Heart right ventricle (tissue), 16 donors: ENCODE measurements around the gene EFCC1. TPM values are rescaled to one million over a fixed set of nuclear protein-coding genes. Genes with fewer than 3 reads are reported as not detected.
A peak's percentile ranks its signal among the peaks of the same experiment; 100 is the strongest.
"Not testable (repeated sequence)": the region's sequence is repeated elsewhere in the genome, so short reads cannot be mapped to it uniquely, and the experiment has no call there.

Source experiments
- ATAC-seq, 8 donors: fragments of 200-7000 bp; cut with Tn5 transposase; one replicate each; pipeline ENCODE4 v1.9.1; 2020; ENCODE audit warnings: mild to moderate bottlenecking in 8 of 8, moderate library complexity in 8 of 8, moderate number of reproducible peaks in 1 of 8
- DNase-seq, 2 donors: peaks; one replicate each; pipeline ENCODE4 v3.0.0-alpha.2; 2020
- H3K27ac ChIP-seq, 10 donors: fragments of 200-600 bp; sonication (generic) in 2 of 10; one replicate each; pipeline versions ENCODE4 v1.5.0 to v1.8.0; 2020 to 2022; ENCODE audit warnings: mild to moderate bottlenecking in 3 of 10
- H3K27me3 ChIP-seq, 7 donors: fragments of 200-600 bp; one replicate each; pipeline ENCODE4 v1.8.0; 2021 to 2022; ENCODE audit warnings: mild to moderate bottlenecking in 2 of 7
- H3K36me3 ChIP-seq, 9 donors: fragments of 200-600 bp; sonication (generic) in 1 of 9; one replicate each; pipeline versions ENCODE4 v1.5.0 to v1.8.0; 2020 to 2022; ENCODE audit warnings: mild to moderate bottlenecking in 2 of 9
- H3K4me1 ChIP-seq, 9 donors: fragments of 200-600 bp; sonication (generic) in 1 of 9; one replicate each; pipeline versions ENCODE4 v1.5.0 to v1.8.0; 2020 to 2022; ENCODE audit warnings: mild to moderate bottlenecking in 4 of 9
- H3K4me3 ChIP-seq, 10 donors: fragments of 200-600 bp; sonication (generic) in 2 of 10; one replicate each; pipeline versions ENCODE4 v1.5.0 to v1.8.0; 2020 to 2022; ENCODE audit warnings: mild to moderate bottlenecking in 7 of 10, moderate library complexity in 2 of 10
- H3K9me3 ChIP-seq, 11 donors: fragments of 200-600 bp in 10 of 11; sonication (generic) in 2 of 11; one replicate each; pipeline versions ENCODE4 v1.5.0 to v1.8.0; 2013 to 2022; ENCODE audit warnings: mild to moderate bottlenecking in 2 of 11, control low read depth in 1 of 11, moderate library complexity in 1 of 11
- CTCF ChIP-seq, 9 donors: fragments of 200-600 bp; sonication (generic) in 2 of 9; IDR thresholded peaks; one replicate each; pipeline versions ENCODE4 v1.5.0 to v1.8.0; 2021 to 2022; ENCODE audit warnings: antibody characterized with exemption in 9 of 9, mild to moderate bottlenecking in 5 of 9, moderate library complexity in 1 of 9
- WGBS, 2 donors: extraction: QIAGEN DNeasy Blood & Tissue Kit; methylation state at CpG; one replicate each; pipeline ENCODE4 v1.1.7; 2013; ENCODE audit warnings: inconsistent platforms in 1 of 2; 5-methylcytosine and 5-hydroxymethylcytosine counted together
- intact Hi-C, 10 donors: fragments of 100-400 bp; cut with DNase I; formaldehyde crosslinking; loops; one replicate each; pipeline versions ENCODE4 v1.11.1 to v1.14.2; 2022
- polyA plus RNA-seq, 2 donors: library from polyadenylated mRNA; stranded (reverse); fragments of 200-250 nt; gene quantifications; one replicate each; pipeline ENCODE4 v1.2.3, GENCODE V29; 2013
- total RNA-seq, 10 donors: library from RNA; stranded (reverse); fragmentation: NEBNext Ultra II Directional in 3 of 10; extraction: Animal tissue kit (Norgen Biotek cat#: 25700) in 3 of 10; gene quantifications; one replicate each; pipeline versions ENCODE4 v1.2.1 to v1.2.4, GENCODE V29; 2021 to 2023
- donor health status: Arrhythmogenic right ventricular cardiomyopathy.
- donor health status: ischemic (EF 13 %, LVEDD 7.1; RV severe dilation, severe dysfunction).
- donor health status: healthy with polysubstance abuse.
- donor health status: DM: no; HTN: yes; CAD: no.
- donor health status: DM: no; HTN: no; CAD: no.
- donor health status: ischemic (EF 25% LVEDD 6.9; RV normal size, moderate dysfunction).
- donor health status: ischemic (EF 25% LVEDD 5.7; RV mildly dilated, moderate dysfunction).
- donor health status: healthy.
- donor health status: DM: yes; HTN: yes; CAD: no.
- donor health status: Ischemic cardiomyopathy.
- donor health status: ischemic (EF 35%, LVEDD 5.7; RV mildly dilated, moderate dysfunction).
- donor health status: nonischemic (EF 11% LVEDD 7.7; RV severe dilation, severe dysfunction).
- donor health status: DM: yes; HTN: yes; CAD: no.
- donor health status: PGD.
- donor health status: ischemic (EF 29% LVEDD 5.4; RV normal size, mild dysfunction).
- donor health status: nonischemic (EF 23%, LVEDD 6.1; RV moderate dilation, normal function).

The EFCC1 gene
- total and polyA plus RNA-seq, 12 donors: 1.0 to 3.3 (median 2.1) TPM

GRCh38 chr3:129068291-129068886 lies 67.3 kb downstream of the EFCC1 start:
- Histone ChIP-seq H3K9me3 (peaks cover 0 to 4% (median 0%) of the 10 kb centered on the region in 11 donors), H3K27me3 (no peaks in the 10 kb centered on the region), H3K36me3 (no peaks in the 10 kb centered on the region), H3K4me3 (peak overlapping the region in 9 of 10 donors; percentile 16 to 56 (median 44)), H3K27ac (peak overlapping the region in 4 of 10 donors; percentile 18 to 37 (median 20)), H3K4me1 (peaks cover 0 to 12% (median 7%) of the 10 kb centered on the region in 9 donors)
- DNase-seq (no peak), ATAC-seq (peak; percentile 45 to 78 (median 64))
- no peak for TF ChIP-seq CTCF (IDR thresholded peaks at IDR 0.05)
- 17 to 20% methylated on average over 31 to 43 of the region's 44 CpGs for WGBS, 2 donors
- intact Hi-C loops: no loop called here

DNA sequence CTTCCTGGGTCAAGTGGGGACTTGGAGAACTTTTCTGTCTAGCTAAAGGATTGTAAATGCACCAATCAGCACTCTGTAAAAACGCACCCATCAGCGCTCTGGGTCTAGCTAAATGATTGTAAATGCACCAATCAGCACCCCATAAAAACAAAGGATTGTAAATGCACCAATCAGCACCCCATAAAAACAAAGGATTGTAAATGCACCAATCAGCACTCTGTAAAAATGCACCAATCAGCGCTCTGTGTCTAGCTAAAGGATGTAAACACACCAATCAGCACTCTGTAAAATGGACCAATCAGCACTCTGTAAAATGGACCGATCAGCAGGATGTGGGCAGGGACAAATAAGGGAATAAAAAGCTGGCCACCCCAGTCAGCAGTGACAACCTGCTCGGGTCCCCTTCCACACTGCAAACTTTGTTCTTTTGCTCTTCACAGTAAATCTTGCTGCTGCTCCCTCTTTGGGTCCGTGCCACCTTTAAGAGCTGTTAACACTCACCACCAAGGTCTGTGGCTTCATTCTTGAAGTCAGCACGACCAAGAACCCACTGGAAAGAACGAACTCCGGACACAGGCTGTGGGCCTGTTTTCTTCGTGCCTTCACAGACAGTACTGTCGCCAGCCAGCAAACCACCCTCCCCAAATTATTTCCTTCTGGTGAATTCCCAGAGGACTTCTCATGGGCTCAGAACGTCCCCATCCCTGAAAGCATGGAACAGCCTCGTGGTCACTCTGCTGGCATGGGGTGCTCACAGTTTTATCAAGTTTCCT lies 68.4 kb downstream of the EFCC1 start:
- not testable (repeated sequence) for H3K27me3 ChIP-seq, DNase-seq, H3K4me3 ChIP-seq, H3K9me3 ChIP-seq, ATAC-seq, H3K27ac ChIP-seq, H3K36me3 ChIP-seq
- intact Hi-C loops: loop anchor here in 1 of 10 donors (10.0 kb wide), 1 partner anchor 95 kb away; no protein-coding TSS in a partner anchor
- H3K4me1 ChIP-seq: peaks cover 0 to 12% (median 7%) of the 10 kb centered on the region in 9 donors
- 79 to 82% methylated on average over 13 of the region's 13 CpGs for WGBS, 2 donors

DNA sequence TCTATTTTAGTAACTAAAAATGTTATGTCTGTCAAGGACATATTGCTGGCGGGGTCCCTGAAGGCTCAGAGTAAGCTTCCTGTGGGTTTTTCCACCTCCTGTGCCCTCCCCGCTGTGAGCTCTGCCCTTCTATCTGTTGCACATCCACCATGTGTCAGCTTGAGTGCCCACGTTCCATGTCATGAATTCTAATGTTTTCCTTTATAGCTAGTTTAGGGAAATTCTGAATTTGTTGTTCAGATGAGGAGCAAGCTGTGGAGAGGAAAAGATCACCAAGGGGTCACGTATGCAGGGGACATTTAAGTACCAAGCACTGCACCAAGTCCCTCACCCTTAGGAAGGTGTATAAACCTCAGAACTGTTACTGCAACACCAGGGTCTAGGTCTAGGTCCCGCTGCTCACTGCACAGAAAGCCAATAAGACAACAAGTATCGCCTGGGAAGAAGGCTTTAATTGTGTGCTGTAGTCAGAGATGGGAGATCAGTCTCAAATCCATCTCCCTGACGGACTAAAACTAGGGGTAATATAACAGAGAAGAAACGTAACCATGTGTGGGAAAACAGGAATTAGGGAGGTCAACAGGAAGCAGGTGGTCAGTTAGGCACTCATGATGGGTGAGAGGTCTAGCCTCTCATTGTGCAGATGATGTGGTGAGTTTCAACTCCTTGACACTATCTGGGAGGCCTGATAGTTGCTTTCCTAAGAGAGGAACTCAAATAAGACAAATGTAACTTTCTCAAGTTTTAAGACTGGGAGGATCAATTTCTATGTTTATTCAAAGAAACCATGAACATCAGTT lies 69.2 kb downstream of the EFCC1 start:
- no peak overlapping the region for H3K27ac ChIP-seq
- H3K36me3 ChIP-seq: no peaks in the 10 kb centered on the region
- TF ChIP-seq CTCF (IDR thresholded peaks at IDR 0.05): no peak
- 82 to 89% methylated on average over 8 of the region's 8 CpGs for WGBS, 2 donors
- intact Hi-C loops: loop anchor here in 1 of 10 donors (10.0 kb wide), 1 partner anchor 95 kb away; no protein-coding TSS in a partner anchor
- peaks cover 0 to 12% (median 7%) of the 10 kb centered on the region in 9 donors for H3K4me1 ChIP-seq
- DNase-seq: no peak
- H3K4me3 ChIP-seq: no peak overlapping the region
- ATAC-seq: no peak
- peaks cover 0 to 4% (median 0%) of the 10 kb centered on the region in 11 donors for H3K9me3 ChIP-seq
- no peaks in the 10 kb centered on the region for H3K27me3 ChIP-seq

- H3K4me3 ChIP-seq: no peak overlapping the region
- 85 to 88% methylated on average over 7 of the region's 7 CpGs for WGBS, 2 donors
- H3K27me3 ChIP-seq: no peaks in the 10 kb centered on the region
- peaks cover 0 to 5% (median 0%) of the 10 kb centered on the region in 9 donors for H3K4me1 ChIP-seq
- no peaks in the 10 kb centered on the region for H3K9me3 ChIP-seq
- no peak overlapping the region for H3K27ac ChIP-seq
- intact Hi-C loops: loop anchor here in 1 of 10 donors (10.0 kb wide), 1 partner anchor 102 kb away; no protein-coding TSS in a partner anchor
- no peaks in the 10 kb centered on the region for H3K36me3 ChIP-seq
- no peak for DNase-seq
- no peak for TF ChIP-seq CTCF (IDR thresholded peaks at IDR 0.05)
- no peak for ATAC-seq
Observed at GRCh38 chr3:129077222-129077621, 76.1 kb downstream of the EFCC1 start.
